Prostate gland (tissue), 2 donors: ENCODE measurements around the gene VPS13C.

Source experiments
- CTCF ChIP-seq, 4 experiments: fragments of 200-600 bp in 2 of 4; fragments of 450-650 bp in 2 of 4; sonication (generic) in 2 of 4; IDR thresholded peaks; 1 replicate in 3 of 4; 2 replicates in 1 of 4; pipeline ENCODE4 v1.5.1; 2016 to 2019; ENCODE audit warnings: antibody characterized with exemption in 4 of 4, mild to moderate bottlenecking in 2 of 4, moderate library complexity in 2 of 4
- POLR2AphosphoS5 ChIP-seq: sonication (generic); formaldehyde crosslinking; IDR thresholded peaks from one replicate; pipeline ENCODE4 v1.6.1; 2017; ENCODE audit warnings: antibody characterized with exemption

GRCh38 chr15:62059816-62060112 lies 483 bp downstream of the VPS13C start:
- TF ChIP-seq POLR2AphosphoS5 (no peak), CTCF (IDR thresholded peaks at IDR 0.05) (no peak)
